Stimulated activated naive CD4-positive, alpha-beta T cell (primary cell): Measurements from ENCODE around the gene SPATA31C2.
A peak's percentile ranks its signal among the peaks of the same experiment; 100 is the strongest.
"Not testable (repeated sequence)": the region's sequence is repeated elsewhere in the genome, so short reads cannot be mapped to it uniquely, and the experiment has no call there.

Experiments used
- DNase-seq, 6 experiments: peaks; one replicate each; lab custom pipeline; 2025; lab: John Stamatoyannopoulos, UW

The SPATA31C2 gene

GRCh38 chr9:88123413-88123812, 14.9 kb downstream of the SPATA31C2 start:
- DNase-seq: not testable (repeated sequence)

GRCh38 chr9:88118121-88118520, 20.2 kb downstream of the SPATA31C2 start:
- DNase-seq: not testable (repeated sequence)

- DNase-seq: not testable (repeated sequence)
Measured at GRCh38 chr9:88114968-88115612, 23.2 kb downstream of the SPATA31C2 start.

GRCh38 chr9:88114283-88114967, 23.9 kb downstream of the SPATA31C2 start:
- not testable (repeated sequence) for DNase-seq

- not testable (repeated sequence) for DNase-seq
Measured at GRCh38 chr9:88113156-88114130, 24.8 kb downstream of the SPATA31C2 start.

- DNase-seq: no peak
Measured at GRCh38 chr9:88110026-88110425, 28.2 kb downstream of the SPATA31C2 start.

- DNase-seq: no peak
Measured at GRCh38 chr9:88108779-88109178, 29.5 kb downstream of the SPATA31C2 start.

- DNase-seq: peak in 1 of 6 experiments; percentile 3
Measured at GRCh38 chr9:88106492-88106891, 31.8 kb downstream of the SPATA31C2 start.

- no peak for DNase-seq
Measured at GRCh38 chr9:88092797-88093331, 45.4 kb downstream of the SPATA31C2 start.

- DNase-seq: no peak
Measured at GRCh38 chr9:88090151-88090581, 48.1 kb downstream of the SPATA31C2 start.

GRCh38 chr9:88087906-88088305, 50.4 kb downstream of the SPATA31C2 start:
- no peak for DNase-seq

- DNase-seq: no peak
Measured at GRCh38 chr9:88085476-88085875, 52.8 kb downstream of the SPATA31C2 start.

GRCh38 chr9:88084357-88085183, 53.7 kb downstream of the SPATA31C2 start:
- no peak for DNase-seq
